Activated naive CD8-positive, alpha-beta T cell (primary cell): Measurements from ENCODE around the gene MTUS2.

Experiments used
- H3K27ac Mint-ChIP-seq: one replicate; pipeline ENCODE4 v1.8.0; 2021; ENCODE audit warnings: mixed read lengths
- H3K27me3 Mint-ChIP-seq: one replicate; pipeline ENCODE4 v1.8.0; 2021; ENCODE audit warnings: mixed read lengths
- H3K36me3 Mint-ChIP-seq: one replicate; pipeline ENCODE4 v1.8.0; 2021; ENCODE audit warnings: mixed read lengths
- H3K4me1 Mint-ChIP-seq: one replicate; pipeline ENCODE4 v1.8.0; 2021; ENCODE audit warnings: low read depth, mixed read lengths
- H3K4me3 Mint-ChIP-seq: one replicate; pipeline ENCODE4 v1.8.0; 2021; ENCODE audit warnings: mild to moderate bottlenecking, mixed read lengths
- H3K9me3 Mint-ChIP-seq: one replicate; pipeline ENCODE4 v1.8.0; 2021; ENCODE audit warnings: low read depth, mixed read lengths

Gene MTUS2

GRCh38 chr13:29006359-29006850, 186.3 kb downstream of the MTUS2 start:
- H3K9me3 Mint-ChIP-seq: no peaks in the 10 kb centered on the region
- no peaks in the 10 kb centered on the region for H3K36me3 Mint-ChIP-seq
- peaks cover 7% of the 10 kb centered on the region for H3K27me3 Mint-ChIP-seq
- H3K4me3 Mint-ChIP-seq: no peak overlapping the region
- H3K4me1 Mint-ChIP-seq: no peaks in the 10 kb centered on the region
- no peak overlapping the region for H3K27ac Mint-ChIP-seq

- Mint-ChIP-seq H3K27ac (no peak overlapping the region), H3K27me3 (peaks cover 5% of the 10 kb centered on the region), H3K36me3 (no peaks in the 10 kb centered on the region), H3K4me3 (no peak overlapping the region), H3K4me1 (no peaks in the 10 kb centered on the region), H3K9me3 (no peaks in the 10 kb centered on the region)
Observed at GRCh38 chr13:29008296-29008695, 188.2 kb downstream of the MTUS2 start.

- Mint-ChIP-seq H3K36me3 (peaks cover 2% of the 10 kb centered on the region), H3K9me3 (no peaks in the 10 kb centered on the region), H3K4me1 (peaks cover 9% of the 10 kb centered on the region), H3K4me3 (peak overlapping the region; percentile 24), H3K27me3 (no peaks in the 10 kb centered on the region), H3K27ac (no peak overlapping the region)
Observed at GRCh38 chr13:29020314-29020713, 200.2 kb downstream of the MTUS2 start.

GRCh38 chr13:29021311-29021710, 201.2 kb downstream of the MTUS2 start:
- H3K27me3 Mint-ChIP-seq: no peaks in the 10 kb centered on the region
- no peak overlapping the region for H3K4me3 Mint-ChIP-seq
- peaks cover 9% of the 10 kb centered on the region for H3K4me1 Mint-ChIP-seq
- no peak overlapping the region for H3K27ac Mint-ChIP-seq
- no peaks in the 10 kb centered on the region for H3K9me3 Mint-ChIP-seq
- H3K36me3 Mint-ChIP-seq: peaks cover 2% of the 10 kb centered on the region

- H3K27me3 Mint-ChIP-seq: no peaks in the 10 kb centered on the region
- H3K36me3 Mint-ChIP-seq: peaks cover 2% of the 10 kb centered on the region
- H3K27ac Mint-ChIP-seq: no peak overlapping the region
- no peaks in the 10 kb centered on the region for H3K9me3 Mint-ChIP-seq
- H3K4me3 Mint-ChIP-seq: no peak overlapping the region
- H3K4me1 Mint-ChIP-seq: peaks cover 9% of the 10 kb centered on the region
Observed at GRCh38 chr13:29021717-29022116, 201.6 kb downstream of the MTUS2 start.

GRCh38 chr13:29022410-29022809, 202.3 kb downstream of the MTUS2 start:
- Mint-ChIP-seq H3K4me1 (peaks cover 9% of the 10 kb centered on the region), H3K4me3 (no peak overlapping the region), H3K27ac (no peak overlapping the region), H3K9me3 (no peaks in the 10 kb centered on the region), H3K36me3 (peaks cover 2% of the 10 kb centered on the region), H3K27me3 (no peaks in the 10 kb centered on the region)

GRCh38 chr13:29022968-29023367, 202.8 kb downstream of the MTUS2 start:
- Mint-ChIP-seq H3K27ac (no peak overlapping the region), H3K36me3 (peaks cover 2% of the 10 kb centered on the region), H3K4me1 (peaks cover 9% of the 10 kb centered on the region), H3K9me3 (no peaks in the 10 kb centered on the region), H3K27me3 (no peaks in the 10 kb centered on the region), H3K4me3 (no peak overlapping the region)

GRCh38 chr13:29024783-29025182, 204.6 kb downstream of the MTUS2 start:
- Mint-ChIP-seq H3K36me3 (peaks cover 2% of the 10 kb centered on the region), H3K27me3 (no peaks in the 10 kb centered on the region), H3K4me3 (no peak overlapping the region), H3K9me3 (no peaks in the 10 kb centered on the region), H3K4me1 (peaks cover 9% of the 10 kb centered on the region), H3K27ac (no peak overlapping the region)

GRCh38 chr13:29028868-29029267, 208.7 kb downstream of the MTUS2 start:
- no peak overlapping the region for H3K4me3 Mint-ChIP-seq

GRCh38 chr13:29038700-29039099, 218.6 kb downstream of the MTUS2 start:
- H3K4me3 Mint-ChIP-seq: no peak overlapping the region
- H3K27ac Mint-ChIP-seq: no peak overlapping the region
- no peaks in the 10 kb centered on the region for H3K36me3 Mint-ChIP-seq
- no peaks in the 10 kb centered on the region for H3K4me1 Mint-ChIP-seq
- no peaks in the 10 kb centered on the region for H3K27me3 Mint-ChIP-seq
- H3K9me3 Mint-ChIP-seq: no peaks in the 10 kb centered on the region

More at GRCh38 chr13:29028868-29029267, 208.7 kb downstream of the MTUS2 start:
- no peaks in the 10 kb centered on the region for H3K4me1 Mint-ChIP-seq
- H3K27me3 Mint-ChIP-seq: peaks cover 2% of the 10 kb centered on the region
- H3K27ac Mint-ChIP-seq: no peak overlapping the region
- no peaks in the 10 kb centered on the region for H3K9me3 Mint-ChIP-seq
- H3K36me3 Mint-ChIP-seq: no peaks in the 10 kb centered on the region

GRCh38 chr13:29039212-29039611, 219.1 kb downstream of the MTUS2 start:
- no peaks in the 10 kb centered on the region for H3K4me1 Mint-ChIP-seq
- no peaks in the 10 kb centered on the region for H3K27me3 Mint-ChIP-seq
- no peak overlapping the region for H3K4me3 Mint-ChIP-seq
- no peak overlapping the region for H3K27ac Mint-ChIP-seq
- no peaks in the 10 kb centered on the region for H3K36me3 Mint-ChIP-seq
- H3K9me3 Mint-ChIP-seq: peaks cover 1% of the 10 kb centered on the region

- no peaks in the 10 kb centered on the region for H3K27me3 Mint-ChIP-seq
- H3K9me3 Mint-ChIP-seq: peaks cover 13% of the 10 kb centered on the region
- peaks cover 8% of the 10 kb centered on the region for H3K36me3 Mint-ChIP-seq
- H3K27ac Mint-ChIP-seq: no peak overlapping the region
- H3K4me3 Mint-ChIP-seq: no peak overlapping the region
- no peaks in the 10 kb centered on the region for H3K4me1 Mint-ChIP-seq
Observed at GRCh38 chr13:29046588-29046987, 226.4 kb downstream of the MTUS2 start.

- H3K4me3 Mint-ChIP-seq: no peak overlapping the region
- no peaks in the 10 kb centered on the region for H3K27me3 Mint-ChIP-seq
- H3K4me1 Mint-ChIP-seq: no peaks in the 10 kb centered on the region
- H3K36me3 Mint-ChIP-seq: peaks cover 9% of the 10 kb centered on the region
- no peak overlapping the region for H3K27ac Mint-ChIP-seq
- H3K9me3 Mint-ChIP-seq: peaks cover 13% of the 10 kb centered on the region
Observed at GRCh38 chr13:29049524-29049923, 229.4 kb downstream of the MTUS2 start.

GRCh38 chr13:29050719-29051118, 230.6 kb downstream of the MTUS2 start:
- no peaks in the 10 kb centered on the region for H3K27me3 Mint-ChIP-seq
- peaks cover 12% of the 10 kb centered on the region for H3K9me3 Mint-ChIP-seq
- no peak overlapping the region for H3K27ac Mint-ChIP-seq
- peaks cover 9% of the 10 kb centered on the region for H3K36me3 Mint-ChIP-seq
- no peaks in the 10 kb centered on the region for H3K4me1 Mint-ChIP-seq
- H3K4me3 Mint-ChIP-seq: no peak overlapping the region

GRCh38 chr13:29059800-29060199, 239.7 kb downstream of the MTUS2 start:
- Mint-ChIP-seq H3K36me3 (no peaks in the 10 kb centered on the region), H3K9me3 (peaks cover 27% of the 10 kb centered on the region), H3K4me3 (no peak overlapping the region), H3K4me1 (no peaks in the 10 kb centered on the region), H3K27me3 (no peaks in the 10 kb centered on the region), H3K27ac (no peak overlapping the region)

- Mint-ChIP-seq H3K27me3 (no peaks in the 10 kb centered on the region), H3K9me3 (peaks cover 7% of the 10 kb centered on the region), H3K36me3 (no peaks in the 10 kb centered on the region), H3K4me3 (no peak overlapping the region), H3K27ac (no peak overlapping the region), H3K4me1 (no peaks in the 10 kb centered on the region)
Observed at GRCh38 chr13:29065142-29065541, 245.0 kb downstream of the MTUS2 start.
